ENCODE data around the gene SH3BP2. TPM values are rescaled to one million over a fixed set of nuclear protein-coding genes. Genes with fewer than 3 reads are reported as not detected.

The SH3BP2 gene
- polyA plus RNA-seq, 1 of the 3 experiments (the other 2 are of a cell fraction), result 25.2 TPM

DNA sequence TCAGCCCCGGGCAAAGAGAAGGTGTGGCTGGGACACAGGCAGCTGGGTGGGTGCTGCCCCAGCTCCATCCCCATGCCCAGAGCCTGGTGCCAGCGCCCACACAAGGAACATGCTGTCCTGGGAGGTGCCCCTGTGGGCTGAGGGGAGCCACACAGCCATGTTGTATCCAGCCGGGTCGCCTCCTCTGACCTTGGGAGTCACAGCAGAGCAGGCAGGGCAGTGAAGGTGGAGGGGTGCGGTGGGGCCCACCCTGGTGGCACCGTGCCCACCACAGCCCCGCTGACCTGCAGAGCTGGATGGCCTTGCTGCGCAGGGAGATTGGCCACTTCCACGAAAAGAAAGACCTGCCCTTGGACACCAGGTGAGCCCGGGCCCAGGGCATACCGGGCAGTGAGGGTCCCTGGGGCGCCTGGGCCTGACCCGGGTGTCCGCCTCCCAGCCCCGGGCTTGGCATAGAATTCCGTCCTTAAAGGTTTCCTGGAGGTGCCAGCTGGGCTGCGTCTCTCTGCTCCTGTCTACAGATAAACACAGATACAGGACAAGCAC lies 32.0 kb downstream of the SH3BP2 start:
- H3K9me3 ChIP-seq, result no peaks in the 10 kb centered on the region
- 0 out of 2 replicates have a peak, but pooled peaks cover 2% of the 10 kb centered on the region for H3K79me2 ChIP-seq (ENCODE audit: insufficient read depth)
- H3K9ac ChIP-seq, result no peak overlapping the region
- no peak for DNase-seq
- CTCF ChIA-PET, result interaction anchor here (1.6 kb wide), 1 partner anchor 605 kb away, joined by 3 read pairs; no protein-coding TSS in a partner anchor
- no peaks in the 10 kb centered on the region for H3F3A ChIP-seq (replicated peaks; ENCODE audit: insufficient read depth)
- no peak overlapping the region for H3K4me3 ChIP-seq (ENCODE audit: low read depth in 2 of 2, low read length in 1 of 2)
- POLR2A ChIA-PET, result interaction anchor here (0.6 kb wide), 1 partner anchor 17 kb away, joined by 3 read pairs; no protein-coding TSS in a partner anchor
- WGBS (ENCODE audit: low lambda C conversion rate), result 93% methylated on average over 4 of the region's 17 CpGs
- H3K27me3 ChIP-seq (ENCODE audit: insufficient read depth), result no peaks in the 10 kb centered on the region
- no peaks in the 10 kb centered on the region for H4K20me1 ChIP-seq (ENCODE audit: insufficient read depth)
- H3K4me2 ChIP-seq, result no peak overlapping the region
- H3K4me1 ChIP-seq (ENCODE audit: control insufficient read depth in 1 of 2, insufficient read depth in 2 of 2, low read depth in 1 of 2, low read length in 1 of 2), result peaks cover 0 to 3% of the 10 kb centered on the region in 2 experiments; a peak in 1 of 4 replicates
- no peak for TF ChIP-seq NFIC (IDR thresholded peaks at IDR 0.05; ENCODE audit: borderline replicate concordance)
- no peak for TF ChIP-seq TAF1 (IDR thresholded peaks at IDR 0.05; ENCODE audit: borderline replicate concordance, low read depth, low read length)
- TF ChIP-seq GABPA (IDR thresholded peaks at IDR 0.05; ENCODE audit: low read depth), result no peak
- TF ChIP-seq RAD21 (IDR thresholded peaks at IDR 0.05; ENCODE audit: low read length), result no peak
- no peak for TF ChIP-seq FOSL2 (IDR thresholded peaks at IDR 0.05; ENCODE audit: borderline replicate concordance, low read depth)
- TF ChIP-seq, protein P1, sequence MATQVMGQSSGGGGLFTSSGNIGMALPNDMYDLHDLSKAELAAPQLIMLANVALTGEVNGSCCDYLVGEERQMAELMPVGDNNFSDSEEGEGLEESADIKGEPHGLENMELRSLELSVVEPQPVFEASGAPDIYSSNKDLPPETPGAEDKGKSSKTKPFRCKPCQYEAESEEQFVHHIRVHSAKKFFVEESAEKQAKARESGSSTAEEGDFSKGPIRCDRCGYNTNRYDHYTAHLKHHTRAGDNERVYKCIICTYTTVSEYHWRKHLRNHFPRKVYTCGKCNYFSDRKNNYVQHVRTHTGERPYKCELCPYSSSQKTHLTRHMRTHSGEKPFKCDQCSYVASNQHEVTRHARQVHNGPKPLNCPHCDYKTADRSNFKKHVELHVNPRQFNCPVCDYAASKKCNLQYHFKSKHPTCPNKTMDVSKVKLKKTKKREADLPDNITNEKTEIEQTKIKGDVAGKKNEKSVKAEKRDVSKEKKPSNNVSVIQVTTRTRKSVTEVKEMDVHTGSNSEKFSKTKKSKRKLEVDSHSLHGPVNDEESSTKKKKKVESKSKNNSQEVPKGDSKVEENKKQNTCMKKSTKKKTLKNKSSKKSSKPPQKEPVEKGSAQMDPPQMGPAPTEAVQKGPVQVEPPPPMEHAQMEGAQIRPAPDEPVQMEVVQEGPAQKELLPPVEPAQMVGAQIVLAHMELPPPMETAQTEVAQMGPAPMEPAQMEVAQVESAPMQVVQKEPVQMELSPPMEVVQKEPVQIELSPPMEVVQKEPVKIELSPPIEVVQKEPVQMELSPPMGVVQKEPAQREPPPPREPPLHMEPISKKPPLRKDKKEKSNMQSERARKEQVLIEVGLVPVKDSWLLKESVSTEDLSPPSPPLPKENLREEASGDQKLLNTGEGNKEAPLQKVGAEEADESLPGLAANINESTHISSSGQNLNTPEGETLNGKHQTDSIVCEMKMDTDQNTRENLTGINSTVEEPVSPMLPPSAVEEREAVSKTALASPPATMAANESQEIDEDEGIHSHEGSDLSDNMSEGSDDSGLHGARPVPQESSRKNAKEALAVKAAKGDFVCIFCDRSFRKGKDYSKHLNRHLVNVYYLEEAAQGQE (IDR thresholded peaks at IDR 0.05; ENCODE audit: low read depth, low read length), result no peak
- TF ChIP-seq TCF12 (IDR thresholded peaks at IDR 0.05), result no peak
- TF ChIP-seq, protein P2, sequence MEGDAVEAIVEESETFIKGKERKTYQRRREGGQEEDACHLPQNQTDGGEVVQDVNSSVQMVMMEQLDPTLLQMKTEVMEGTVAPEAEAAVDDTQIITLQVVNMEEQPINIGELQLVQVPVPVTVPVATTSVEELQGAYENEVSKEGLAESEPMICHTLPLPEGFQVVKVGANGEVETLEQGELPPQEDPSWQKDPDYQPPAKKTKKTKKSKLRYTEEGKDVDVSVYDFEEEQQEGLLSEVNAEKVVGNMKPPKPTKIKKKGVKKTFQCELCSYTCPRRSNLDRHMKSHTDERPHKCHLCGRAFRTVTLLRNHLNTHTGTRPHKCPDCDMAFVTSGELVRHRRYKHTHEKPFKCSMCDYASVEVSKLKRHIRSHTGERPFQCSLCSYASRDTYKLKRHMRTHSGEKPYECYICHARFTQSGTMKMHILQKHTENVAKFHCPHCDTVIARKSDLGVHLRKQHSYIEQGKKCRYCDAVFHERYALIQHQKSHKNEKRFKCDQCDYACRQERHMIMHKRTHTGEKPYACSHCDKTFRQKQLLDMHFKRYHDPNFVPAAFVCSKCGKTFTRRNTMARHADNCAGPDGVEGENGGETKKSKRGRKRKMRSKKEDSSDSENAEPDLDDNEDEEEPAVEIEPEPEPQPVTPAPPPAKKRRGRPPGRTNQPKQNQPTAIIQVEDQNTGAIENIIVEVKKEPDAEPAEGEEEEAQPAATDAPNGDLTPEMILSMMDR (IDR thresholded peaks at IDR 0.05), result no peak
- TF ChIP-seq, protein P3, sequence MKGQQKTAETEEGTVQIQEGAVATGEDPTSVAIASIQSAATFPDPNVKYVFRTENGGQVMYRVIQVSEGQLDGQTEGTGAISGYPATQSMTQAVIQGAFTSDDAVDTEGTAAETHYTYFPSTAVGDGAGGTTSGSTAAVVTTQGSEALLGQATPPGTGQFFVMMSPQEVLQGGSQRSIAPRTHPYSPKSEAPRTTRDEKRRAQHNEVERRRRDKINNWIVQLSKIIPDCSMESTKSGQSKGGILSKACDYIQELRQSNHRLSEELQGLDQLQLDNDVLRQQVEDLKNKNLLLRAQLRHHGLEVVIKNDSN (IDR thresholded peaks at IDR 0.05; ENCODE audit: borderline replicate concordance, low read depth), result no peak
- no peak for TF ChIP-seq GATA2 (CRISPR knock-in tag; IDR thresholded peaks at IDR 0.05)
- no peak for TF ChIP-seq CHD2 (IDR thresholded peaks at IDR 0.05; ENCODE audit: low read length, partially characterized antibody)
- no peak for TF ChIP-seq RCOR1 (IDR thresholded peaks at IDR 0.05; ENCODE audit: low read length)
- TF ChIP-seq NRF1 (IDR thresholded peaks at IDR 0.05; ENCODE audit: low read depth, low read length), result no peak
- no peak for TF ChIP-seq IRF3 (IDR thresholded peaks at IDR 0.05; ENCODE audit: low read depth, low read length)
- no peak for TF ChIP-seq SIN3A (IDR thresholded peaks at IDR 0.05; ENCODE audit: borderline replicate concordance, low read depth, low read length)
- no peak for TF ChIP-seq POLR2AphosphoS5 (IDR thresholded peaks at IDR 0.05; ENCODE audit: low read depth, low read length)
- TF ChIP-seq RXRA (IDR thresholded peaks at IDR 0.05; ENCODE audit: borderline replicate concordance, low read depth), result no peak
- no peak for TF ChIP-seq FOXJ3 (CRISPR knock-in tag; IDR thresholded peaks at IDR 0.05)
- H2AFZ ChIP-seq (ENCODE audit: low read depth), result no peak overlapping the region
- H3K9me2 ChIP-seq, result no peaks in the 10 kb centered on the region
- peaks cover 0 to 5% of the 10 kb centered on the region in 2 experiments for H3K36me3 ChIP-seq (replicated peaks in 1 of 2; ENCODE audit: control insufficient read depth in 1 of 2, insufficient read depth in 2 of 2, low read length in 1 of 2)
- H3K27ac ChIP-seq (ENCODE audit: low read depth in 2 of 2, low read length in 1 of 2), result no peak overlapping the region

Measured in SK-N-SH (cell line).